ENCODE measurements around the gene GCNA. TPM values are rescaled to one million over a fixed set of nuclear protein-coding genes. Genes with fewer than 3 reads are reported as not detected.
A peak's percentile ranks its signal among the peaks of the same experiment; 100 is the strongest.

GCNA gene
- total and polyA plus RNA-seq, 10 of the 15 experiments (the other 5 are each of a cell fraction or from before 2014, with no cell fraction given): 0.37 to 1.6 (median 0.90) TPM

- TF ChIP-seq, protein P1, sequence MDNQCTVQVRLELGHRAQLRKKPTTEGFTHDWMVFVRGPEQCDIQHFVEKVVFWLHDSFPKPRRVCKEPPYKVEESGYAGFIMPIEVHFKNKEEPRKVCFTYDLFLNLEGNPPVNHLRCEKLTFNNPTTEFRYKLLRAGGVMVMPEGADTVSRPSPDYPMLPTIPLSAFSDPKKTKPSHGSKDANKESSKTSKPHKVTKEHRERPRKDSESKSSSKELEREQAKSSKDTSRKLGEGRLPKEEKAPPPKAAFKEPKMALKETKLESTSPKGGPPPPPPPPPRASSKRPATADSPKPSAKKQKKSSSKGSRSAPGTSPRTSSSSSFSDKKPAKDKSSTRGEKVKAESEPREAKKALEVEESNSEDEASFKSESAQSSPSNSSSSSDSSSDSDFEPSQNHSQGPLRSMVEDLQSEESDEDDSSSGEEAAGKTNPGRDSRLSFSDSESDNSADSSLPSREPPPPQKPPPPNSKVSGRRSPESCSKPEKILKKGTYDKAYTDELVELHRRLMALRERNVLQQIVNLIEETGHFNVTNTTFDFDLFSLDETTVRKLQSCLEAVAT (IDR thresholded peaks at IDR 0.05): no peak
- TF ChIP-seq SRF (IDR thresholded peaks at IDR 0.05; ENCODE audit: low read depth in 2 of 2, low read length in 2 of 2) (no peak), FOXK2 (IDR thresholded peaks at IDR 0.05) (no peak), RELB (IDR thresholded peaks at IDR 0.05; ENCODE audit: low read depth) (peak; percentile 63; the same call in 1 of the 2 replicates), JUNB (IDR thresholded peaks at IDR 0.05) (no peak), SREBF2 (IDR thresholded peaks at IDR 0.05; ENCODE audit: low read length) (no peak), RUNX3 (IDR thresholded peaks at IDR 0.05; ENCODE audit: low read length) (no peak), EZH2 (IDR thresholded peaks at IDR 0.05; ENCODE audit: borderline replicate concordance, control insufficient read depth, low read depth, low read length) (no peak), SPI1 (IDR thresholded peaks at IDR 0.05; ENCODE audit: borderline replicate concordance, insufficient read depth, low read depth, low read length) (no peak), KAT2A (conservative IDR thresholded peaks at IDR 0.05; ENCODE audit: control insufficient read depth, low read depth, low read length) (no peak), BHLHE40 (IDR thresholded peaks at IDR 0.05; ENCODE audit: borderline replicate concordance in 1 of 2, low read depth in 2 of 2, low read length in 1 of 2) (peak in 1 of 2 experiments; percentile 53; a peak in 1 of 4 replicates), LARP7 (IDR thresholded peaks at IDR 0.05) (no peak), NFXL1 (IDR thresholded peaks at IDR 0.05; ENCODE audit: borderline replicate concordance) (no peak), CREB1 (IDR thresholded peaks at IDR 0.05; ENCODE audit: low read depth) (no peak), BCL11A (IDR thresholded peaks at IDR 0.05; ENCODE audit: low read depth, low read length) (peak; percentile 74; the same call in 1 of the 2 replicates), TCF7 (IDR thresholded peaks at IDR 0.05; ENCODE audit: borderline replicate concordance) (no peak), SUZ12 (IDR thresholded peaks at IDR 0.05; ENCODE audit: unreplicated experiment) (no peak), POLR2A (IDR thresholded peaks at IDR 0.05; ENCODE audit: low read depth, low read length) (no peak), WRNIP1 (IDR thresholded peaks at IDR 0.05; ENCODE audit: borderline replicate concordance, low read depth, low read length) (no peak), REST (IDR thresholded peaks at IDR 0.05; ENCODE audit: low read depth, low read length) (no peak), DPF2 (IDR thresholded peaks at IDR 0.05) (0 out of 2 replicates have a peak, but pooled peaks have one; percentile 11)
- TF ChIP-seq, protein P2, sequence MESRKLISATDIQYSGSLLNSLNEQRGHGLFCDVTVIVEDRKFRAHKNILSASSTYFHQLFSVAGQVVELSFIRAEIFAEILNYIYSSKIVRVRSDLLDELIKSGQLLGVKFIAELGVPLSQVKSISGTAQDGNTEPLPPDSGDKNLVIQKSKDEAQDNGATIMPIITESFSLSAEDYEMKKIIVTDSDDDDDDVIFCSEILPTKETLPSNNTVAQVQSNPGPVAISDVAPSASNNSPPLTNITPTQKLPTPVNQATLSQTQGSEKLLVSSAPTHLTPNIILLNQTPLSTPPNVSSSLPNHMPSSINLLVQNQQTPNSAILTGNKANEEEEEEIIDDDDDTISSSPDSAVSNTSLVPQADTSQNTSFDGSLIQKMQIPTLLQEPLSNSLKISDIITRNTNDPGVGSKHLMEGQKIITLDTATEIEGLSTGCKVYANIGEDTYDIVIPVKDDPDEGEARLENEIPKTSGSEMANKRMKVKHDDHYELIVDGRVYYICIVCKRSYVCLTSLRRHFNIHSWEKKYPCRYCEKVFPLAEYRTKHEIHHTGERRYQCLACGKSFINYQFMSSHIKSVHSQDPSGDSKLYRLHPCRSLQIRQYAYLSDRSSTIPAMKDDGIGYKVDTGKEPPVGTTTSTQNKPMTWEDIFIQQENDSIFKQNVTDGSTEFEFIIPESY (IDR thresholded peaks at IDR 0.05): no peak
- TF ChIP-seq, protein P3, sequence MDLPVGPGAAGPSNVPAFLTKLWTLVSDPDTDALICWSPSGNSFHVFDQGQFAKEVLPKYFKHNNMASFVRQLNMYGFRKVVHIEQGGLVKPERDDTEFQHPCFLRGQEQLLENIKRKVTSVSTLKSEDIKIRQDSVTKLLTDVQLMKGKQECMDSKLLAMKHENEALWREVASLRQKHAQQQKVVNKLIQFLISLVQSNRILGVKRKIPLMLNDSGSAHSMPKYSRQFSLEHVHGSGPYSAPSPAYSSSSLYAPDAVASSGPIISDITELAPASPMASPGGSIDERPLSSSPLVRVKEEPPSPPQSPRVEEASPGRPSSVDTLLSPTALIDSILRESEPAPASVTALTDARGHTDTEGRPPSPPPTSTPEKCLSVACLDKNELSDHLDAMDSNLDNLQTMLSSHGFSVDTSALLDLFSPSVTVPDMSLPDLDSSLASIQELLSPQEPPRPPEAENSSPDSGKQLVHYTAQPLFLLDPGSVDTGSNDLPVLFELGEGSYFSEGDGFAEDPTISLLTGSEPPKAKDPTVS (IDR thresholded peaks at IDR 0.05; ENCODE audit: low read depth, low read length): no peak
Observed at GRCh38 chrX:71619193-71619592, 41.0 kb downstream of the GCNA start (continued).
